ENCODE results near the gene COPS8.

The COPS8 gene

DNA sequence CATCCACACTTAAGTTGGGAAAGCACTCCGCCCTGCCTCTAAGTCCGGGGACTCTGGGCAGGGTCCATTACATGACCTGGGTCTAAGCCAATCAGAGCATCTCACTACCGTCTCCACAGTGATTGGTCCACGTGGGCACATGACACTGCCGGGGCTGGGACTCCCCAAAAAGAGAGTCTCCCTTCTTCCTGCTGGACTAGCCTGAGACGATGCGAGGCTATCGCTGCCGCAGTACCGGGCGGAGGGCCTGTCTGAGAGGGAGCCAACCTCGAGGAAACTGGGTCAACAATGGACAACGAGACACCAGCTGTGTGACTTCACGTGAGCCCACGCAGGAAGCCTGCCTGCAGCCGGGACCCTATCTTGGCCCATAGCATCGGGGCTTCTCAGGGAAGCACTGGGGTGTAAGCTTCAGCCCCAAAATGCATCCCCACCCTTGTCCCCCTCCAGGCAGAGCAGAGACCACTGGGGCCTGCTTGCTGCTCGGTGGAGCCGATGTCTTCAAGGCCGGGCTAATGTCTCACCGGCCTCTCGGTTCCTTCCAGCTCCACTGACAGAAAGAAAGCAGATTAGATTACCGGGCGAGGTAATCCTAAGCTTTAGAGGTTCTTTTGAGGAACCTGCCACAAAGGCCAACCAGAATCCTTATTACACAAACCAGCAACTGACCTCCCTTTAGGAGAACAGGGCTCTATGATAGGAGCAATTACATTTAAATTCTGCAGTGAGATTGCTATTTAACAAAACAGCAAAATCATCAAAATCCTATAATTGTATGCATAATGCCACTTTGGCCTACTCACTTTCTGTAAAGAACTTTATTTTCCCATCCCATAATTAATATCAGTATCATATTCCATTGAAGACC, 21.3 kb upstream of the COPS8 start:
- no peak for DNase-seq (ENCODE audit: low spot score)

DNA sequence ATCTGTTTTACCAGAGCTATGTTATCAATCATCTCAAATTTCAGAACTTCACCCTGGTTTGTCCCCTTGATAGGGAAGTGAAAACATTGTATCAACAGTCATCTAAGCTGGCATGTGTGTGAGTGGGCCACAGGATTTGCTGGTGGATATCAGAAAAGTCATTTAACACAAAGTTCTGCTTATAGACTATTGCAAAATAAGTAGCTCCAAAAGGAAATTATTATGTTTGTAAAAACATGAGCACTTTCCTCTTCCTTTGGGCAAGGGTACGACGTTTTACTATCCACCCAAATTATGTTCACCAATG, 20.7 kb upstream of the COPS8 start:
- no peak for DNase-seq (ENCODE audit: low spot score)

DNA sequence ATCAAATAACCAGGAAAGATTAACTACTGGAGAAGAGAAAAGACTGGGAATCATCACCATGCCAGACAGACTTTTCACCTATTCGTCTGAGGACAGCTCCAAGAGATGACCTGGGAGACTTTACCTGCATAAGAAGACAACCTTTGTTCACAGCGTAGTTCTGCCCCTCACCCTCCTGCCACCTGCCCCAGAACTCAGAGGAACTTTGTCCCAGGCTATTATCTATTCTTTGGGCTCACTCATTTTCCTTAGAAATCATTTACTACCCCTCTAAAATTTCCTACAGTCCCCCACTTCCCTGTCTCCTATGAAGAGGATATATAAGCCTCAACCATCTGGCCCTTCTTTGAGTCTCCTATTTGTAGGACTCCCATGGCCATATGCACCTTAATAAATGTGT, 19.3 kb upstream of the COPS8 start:
- no peak for DNase-seq (ENCODE audit: low spot score)

DNA sequence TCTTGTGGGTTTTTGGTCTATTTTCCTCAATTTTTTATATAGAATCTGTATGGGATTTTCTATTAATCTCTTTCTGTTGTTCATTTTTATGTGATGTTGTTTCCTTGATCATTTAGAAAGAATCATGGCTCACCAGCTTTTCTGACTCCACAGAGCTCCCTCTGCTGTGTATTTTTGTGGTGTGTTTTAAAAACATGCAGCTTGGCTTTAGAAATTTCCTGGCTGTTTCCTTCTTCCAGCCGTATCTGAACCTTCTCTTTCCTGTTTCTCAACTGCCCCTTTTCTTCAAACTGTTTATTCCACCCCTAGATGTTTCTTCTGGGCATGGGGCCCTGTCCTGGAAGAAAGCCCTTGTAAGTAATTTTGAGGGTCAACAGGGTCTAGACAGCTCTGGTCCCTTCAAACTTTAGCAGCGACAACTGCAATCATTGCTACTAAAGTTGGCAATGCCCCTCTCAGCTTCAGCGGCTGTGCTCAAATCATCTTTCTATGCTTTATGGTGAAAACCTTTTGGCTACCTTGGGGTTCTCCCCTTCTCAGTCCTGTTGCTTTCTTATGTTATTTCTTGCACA, 17.6 kb upstream of the COPS8 start:
- no peak for DNase-seq (ENCODE audit: low spot score)

DNA sequence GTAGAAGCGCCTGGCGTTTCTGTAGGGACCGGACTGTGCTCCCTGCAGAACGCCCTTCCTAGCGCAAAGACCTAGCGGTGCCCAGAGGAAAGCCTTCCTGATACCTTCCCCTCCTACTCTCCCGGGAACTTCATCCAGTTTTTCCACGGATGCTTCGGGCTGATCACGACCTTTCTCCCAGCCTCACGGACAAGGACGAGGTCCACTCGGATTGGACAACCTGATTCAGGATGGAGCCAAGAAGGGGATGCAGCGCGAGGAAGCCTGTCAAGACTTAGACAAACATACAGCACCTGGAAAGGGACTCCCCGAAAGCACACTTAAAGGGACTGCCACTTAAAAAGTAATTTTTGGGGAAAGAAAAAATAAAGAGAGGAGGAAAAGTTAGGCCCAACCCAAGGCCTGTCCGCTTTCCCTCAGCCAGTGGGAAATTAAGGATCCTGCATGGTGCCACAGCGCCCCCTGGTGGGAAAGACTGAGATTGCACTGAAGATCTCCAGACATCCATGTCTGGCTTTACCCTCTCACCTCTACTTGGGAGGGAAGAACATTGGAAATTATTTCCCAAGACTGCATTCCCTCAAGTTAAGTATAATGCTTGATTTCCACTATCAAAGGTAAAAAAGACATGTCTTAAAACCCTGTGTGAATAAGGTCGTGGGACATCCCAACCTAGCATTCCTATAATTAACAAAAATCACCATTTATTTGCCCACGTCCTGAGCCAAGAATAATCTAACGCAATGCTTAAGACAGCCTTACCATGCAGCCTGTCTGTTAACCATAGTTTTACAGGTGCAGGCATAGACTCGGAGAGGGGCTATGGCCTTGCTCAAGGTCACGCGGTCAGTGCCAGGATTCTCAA, 13.4 kb upstream of the COPS8 start:
- DNase-seq (ENCODE audit: low spot score), result peak; percentile 87

DNA sequence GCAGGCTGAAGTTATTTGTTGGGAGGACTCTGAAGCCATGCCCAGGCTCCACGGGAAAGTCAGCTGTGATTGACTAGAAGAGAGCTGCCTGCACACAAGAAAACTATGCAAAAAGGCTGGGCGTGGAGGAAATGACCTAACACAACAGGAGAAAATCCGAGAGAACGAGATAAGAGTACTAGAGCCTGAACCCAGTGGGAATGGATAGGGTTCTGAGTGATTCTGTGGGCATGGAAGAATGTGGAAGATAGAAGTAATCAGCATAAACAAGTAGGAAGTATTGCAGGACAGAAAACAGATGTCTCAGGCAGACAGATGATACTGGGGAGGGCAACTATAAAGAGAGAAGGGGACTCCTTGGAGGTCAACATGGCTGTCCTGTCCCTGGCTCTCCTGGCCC, 12.1 kb upstream of the COPS8 start:
- no peak for DNase-seq (ENCODE audit: low spot score)

DNA sequence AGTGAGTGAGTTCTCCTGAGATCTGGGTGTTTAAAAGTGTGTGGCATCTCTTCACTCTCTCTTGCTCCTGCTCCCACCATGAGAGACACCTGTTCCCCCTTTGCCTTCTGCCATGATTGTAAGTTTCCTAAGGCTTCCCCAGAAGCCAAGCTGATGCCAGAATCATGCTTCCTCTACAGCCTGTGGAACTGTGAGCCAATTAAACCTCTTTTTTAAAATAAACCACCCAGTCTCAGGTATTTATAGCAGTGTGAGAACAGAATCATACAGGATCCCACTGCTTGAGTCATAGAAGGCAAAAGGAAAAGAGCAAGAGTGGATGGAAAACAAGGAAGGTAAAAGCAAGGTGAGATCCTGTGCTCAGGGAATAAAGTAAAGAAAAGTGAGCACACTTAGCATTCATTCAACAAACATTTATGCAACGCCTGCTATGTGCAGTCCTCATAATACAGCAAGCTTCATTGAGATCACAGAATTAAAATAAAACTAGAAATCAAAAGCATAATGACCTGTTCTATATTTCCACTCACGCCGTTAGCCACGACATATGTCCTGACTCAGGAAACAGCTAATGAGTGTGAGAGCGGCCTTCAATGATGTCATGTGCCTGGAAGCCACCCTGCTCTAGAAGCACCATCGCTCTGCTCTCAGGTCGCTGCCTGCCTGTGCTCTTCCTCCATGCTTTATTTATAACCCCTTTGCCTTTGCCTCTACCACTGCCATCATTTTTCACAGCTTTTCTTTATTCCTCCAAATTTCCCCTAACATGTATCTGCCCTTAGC, 11.3 kb upstream of the COPS8 start:
- no peak for DNase-seq (ENCODE audit: low spot score)

DNA sequence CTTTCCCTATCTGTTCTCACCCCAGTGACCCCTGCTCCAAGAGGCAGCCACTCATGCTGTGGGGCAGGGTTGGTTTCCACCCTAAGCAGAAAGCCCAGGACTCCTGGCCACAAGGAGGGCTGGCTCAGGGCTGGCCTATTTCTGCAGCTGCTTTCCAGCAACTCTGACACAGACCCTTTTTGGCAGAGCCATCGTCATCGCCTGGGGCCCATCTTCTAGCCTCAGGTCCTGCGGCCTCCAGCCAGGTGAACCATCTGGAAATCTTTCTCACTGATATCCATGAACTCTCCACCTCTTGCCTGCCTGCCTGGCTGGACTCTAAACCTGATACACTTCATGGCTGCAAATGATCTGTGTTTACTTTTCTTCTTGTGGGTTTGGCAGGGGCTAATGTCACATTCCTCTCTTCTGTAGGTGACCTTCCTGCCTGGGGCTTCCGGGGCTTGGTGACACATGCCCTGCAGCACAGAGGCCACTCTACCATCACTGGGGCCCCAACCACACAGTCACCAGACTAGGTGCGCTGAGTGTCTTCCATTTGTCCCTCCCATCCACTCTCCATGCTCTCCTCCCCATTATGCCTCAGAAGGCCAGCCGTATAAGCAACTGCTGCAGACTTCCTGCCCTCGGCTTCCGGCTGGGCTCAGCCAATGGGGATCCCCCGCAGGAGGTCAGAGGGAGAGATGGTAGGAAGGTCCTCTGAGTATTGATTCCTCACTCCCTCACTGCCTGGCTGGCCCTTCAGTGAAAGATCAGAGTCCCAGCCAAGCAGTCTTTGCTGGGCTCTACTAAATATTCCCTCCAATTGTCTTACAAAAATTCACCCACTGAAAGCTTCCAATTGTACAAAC, 9.7 kb upstream of the COPS8 start:
- no peak for DNase-seq (ENCODE audit: low spot score)

DNA sequence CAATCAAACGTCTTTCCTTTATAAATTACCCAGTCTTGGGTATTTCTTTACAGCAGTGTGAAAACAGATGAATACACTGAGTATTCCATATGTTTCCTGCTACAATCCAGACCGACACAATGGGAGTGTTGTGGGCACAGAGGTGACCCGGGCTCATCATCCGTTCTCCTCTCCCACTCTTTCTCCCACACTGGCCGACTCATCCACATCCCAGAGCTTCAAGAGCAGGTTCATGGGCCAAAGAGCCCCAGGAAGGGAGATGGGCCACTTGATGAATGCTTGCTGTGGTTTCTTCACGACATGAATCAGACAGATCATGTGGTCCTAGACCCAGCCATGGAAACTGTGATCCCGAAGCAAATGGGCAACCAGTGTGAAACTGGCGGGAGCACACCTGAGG, 4.1 kb upstream of the COPS8 start:
- DNase-seq (ENCODE audit: low spot score), result no peak

DNA sequence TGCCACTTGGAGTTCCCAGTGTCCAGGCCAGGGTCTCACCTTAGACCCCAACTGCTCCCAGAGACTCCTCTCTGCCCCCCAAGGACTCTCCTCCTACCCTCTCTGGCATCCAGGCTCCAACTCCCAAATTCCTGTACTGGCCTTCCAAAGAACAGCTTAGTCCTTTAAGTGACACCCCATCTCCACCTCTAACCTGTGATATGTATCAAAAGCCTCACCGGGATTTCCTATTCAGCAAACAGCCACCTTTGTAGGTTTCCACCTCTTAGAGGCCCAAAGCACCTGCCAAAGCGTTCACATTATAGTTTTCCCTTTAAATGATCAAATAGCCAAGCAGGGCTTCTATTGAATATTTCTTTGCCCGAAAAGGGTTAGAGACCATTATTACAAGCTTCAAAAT, 2.7 kb upstream of the COPS8 start:
- DNase-seq (ENCODE audit: low spot score), result no peak

DNA sequence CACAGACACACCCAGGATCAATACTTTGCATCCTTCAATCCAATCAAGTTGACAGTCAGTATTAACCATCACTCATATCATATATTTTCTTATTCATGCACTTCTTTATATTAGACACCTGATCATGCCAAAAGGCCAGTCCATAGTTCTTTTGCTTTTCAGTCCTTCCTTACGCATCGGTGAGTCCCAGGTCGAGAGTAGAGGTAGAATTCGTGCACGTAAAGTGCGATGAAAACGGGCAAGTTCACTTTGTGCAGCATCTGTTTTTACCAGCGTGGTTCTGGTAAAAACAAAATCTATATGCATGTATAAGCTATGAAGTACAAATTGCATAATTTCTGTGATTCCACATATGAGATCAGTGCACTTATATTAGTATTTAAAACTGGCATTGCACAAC, 1.2 kb upstream of the COPS8 start:
- DNase-seq (ENCODE audit: low spot score), result no peak

DNA sequence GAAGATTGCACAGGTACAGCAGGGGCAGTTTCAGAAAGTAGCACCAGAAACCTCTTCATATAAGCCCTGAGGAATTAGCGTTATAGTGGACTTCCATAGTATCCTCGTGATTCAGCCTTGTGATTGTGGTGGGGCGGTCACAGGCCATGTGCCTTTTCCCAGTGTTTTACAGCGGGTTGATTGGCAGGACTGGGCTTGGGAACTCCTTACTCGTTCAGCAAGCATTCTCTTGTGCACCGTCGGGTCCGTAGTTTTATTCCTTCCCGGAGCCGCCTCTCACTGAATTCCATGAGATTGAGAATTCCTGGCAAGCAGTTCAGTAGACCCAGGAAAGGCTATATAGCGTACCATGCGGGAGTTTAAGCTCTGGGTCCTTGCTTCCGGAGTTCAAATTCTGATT, 5.2 kb downstream of the COPS8 start:
- DNase-seq (ENCODE audit: low spot score), result no peak

DNA sequence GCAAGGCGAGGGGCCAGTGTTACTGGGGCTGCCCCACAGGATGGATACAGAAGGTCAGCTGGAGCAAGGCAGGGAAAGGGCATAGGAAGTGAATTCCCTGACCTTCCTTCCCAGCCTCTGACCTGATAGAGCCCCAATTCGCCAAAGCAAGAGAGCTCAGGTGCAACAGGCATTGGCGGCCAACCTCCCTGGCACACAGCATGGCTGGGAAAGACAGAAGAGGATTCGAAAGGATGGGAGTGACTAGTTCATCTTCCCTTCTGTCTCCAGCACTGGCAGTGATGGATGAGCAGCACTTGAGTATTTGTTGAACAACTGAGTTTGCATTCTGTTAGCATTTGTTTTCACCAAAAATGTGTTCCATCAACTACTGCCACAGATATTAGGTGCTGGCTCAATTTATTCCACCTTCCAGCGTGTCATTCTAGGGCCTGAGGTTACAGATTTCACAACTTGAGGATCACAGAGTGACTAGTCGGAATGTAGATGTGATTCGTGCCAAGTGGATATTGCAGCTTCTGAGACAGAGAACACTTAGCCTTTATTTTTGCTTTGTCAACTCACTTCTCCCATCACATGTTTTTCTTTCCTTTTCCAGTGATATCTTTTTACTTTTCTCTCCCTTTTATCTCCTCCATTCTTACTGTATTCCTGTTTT, 6.2 kb downstream of the COPS8 start:
- no peak for DNase-seq (ENCODE audit: low spot score)

DNA sequence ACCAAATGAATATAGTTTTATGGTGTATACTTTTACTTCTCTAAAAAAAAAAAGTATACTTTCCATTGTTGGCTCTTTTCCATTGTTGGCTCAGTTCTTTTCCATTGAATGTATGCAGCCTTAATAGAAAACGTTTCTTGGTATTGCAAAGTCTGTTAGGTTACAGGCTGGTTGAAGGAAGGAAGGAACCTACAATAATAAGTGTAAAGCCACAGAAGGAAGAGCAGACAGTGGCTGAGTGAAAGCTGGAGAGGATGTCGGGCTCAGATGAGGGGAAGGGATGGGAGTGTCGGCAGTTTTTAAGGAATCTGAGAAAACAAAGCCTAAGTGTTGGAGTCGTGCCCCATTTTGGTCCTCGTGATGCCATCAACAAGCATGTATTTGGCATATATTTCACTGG, 6.8 kb downstream of the COPS8 start:
- no peak for DNase-seq (ENCODE audit: low spot score)

DNA sequence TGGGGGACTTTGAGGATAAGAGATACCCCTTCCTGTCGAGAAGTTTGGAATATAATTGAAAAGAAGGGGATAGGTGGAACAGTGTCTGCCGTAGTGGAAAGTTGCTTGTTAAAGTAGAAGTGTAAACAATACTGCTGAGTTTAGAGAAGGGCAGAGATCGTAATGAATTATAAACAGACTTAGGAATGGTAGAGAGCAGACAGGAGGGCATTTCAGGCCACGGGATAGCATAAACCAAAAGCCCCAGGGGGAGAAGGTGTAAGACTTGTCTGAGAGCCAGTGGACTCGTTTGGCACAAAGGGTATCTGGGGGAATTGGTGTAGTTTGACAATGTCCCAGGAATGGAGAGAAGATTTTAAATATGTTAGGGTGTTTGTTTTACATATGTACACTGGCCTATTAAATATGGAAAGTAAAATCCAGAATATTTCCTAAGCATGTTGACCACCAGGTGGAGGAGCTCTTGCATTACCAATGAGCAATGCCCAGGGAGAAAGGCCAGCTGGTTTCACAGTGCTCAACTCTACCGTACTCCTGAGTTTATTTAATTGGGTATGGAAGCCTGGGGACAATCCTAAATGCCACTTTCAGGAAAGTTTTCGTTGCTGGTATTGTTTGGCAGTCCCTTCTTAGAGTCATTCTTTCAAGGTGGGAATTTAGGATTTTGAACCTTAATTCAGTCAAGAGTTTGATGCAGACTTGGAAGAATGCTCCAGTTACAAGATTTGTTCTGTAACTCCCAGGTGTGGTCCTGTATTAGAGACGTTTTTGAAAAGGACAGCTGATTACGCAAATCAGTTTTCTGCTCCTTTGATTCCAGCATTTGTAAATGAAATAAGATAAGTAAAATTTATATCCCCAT, 7.5 kb downstream of the COPS8 start:
- DNase-seq (ENCODE audit: low spot score), result no peak

DNA sequence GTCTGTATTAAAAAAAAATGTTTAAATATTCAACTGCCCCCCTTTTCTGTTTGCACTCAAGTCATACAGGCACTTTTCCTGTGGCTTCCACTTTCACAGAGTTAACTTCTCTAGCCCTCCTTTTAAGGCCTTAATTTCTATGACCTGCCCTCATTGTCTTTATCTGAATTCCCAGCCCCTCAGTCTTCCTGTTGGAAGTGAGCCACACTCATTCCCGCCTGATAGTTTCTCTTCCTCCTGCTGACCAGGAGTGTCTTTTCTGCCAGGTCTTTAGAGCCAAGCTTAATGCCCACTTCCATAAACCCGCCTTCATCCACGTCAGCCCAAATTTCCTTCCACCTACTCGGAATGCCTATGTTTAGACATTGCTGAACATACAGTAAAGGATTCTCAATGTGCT, 10.5 kb downstream of the COPS8 start:
- DNase-seq (ENCODE audit: low spot score), result no peak

DNA sequence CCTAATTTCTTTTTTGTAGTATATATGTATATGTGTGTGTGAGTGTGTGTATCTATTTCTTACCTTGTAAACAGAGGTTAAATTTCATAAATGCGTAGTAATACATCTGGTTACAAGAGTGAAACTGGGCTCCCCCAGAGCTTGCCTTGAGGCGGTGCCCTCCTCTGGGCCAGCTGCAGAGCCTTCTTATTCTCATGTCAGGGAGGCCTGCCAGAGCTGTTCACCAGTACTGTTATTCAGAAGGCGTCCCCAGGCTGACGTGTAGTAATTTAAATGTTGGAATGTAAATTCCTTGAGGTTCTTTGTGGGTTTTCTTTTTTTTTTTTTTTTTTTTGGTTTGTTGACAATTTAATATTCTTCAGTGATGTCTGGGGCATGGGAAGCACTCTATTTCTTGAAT, 11.2 kb downstream of the COPS8 start:
- no peak for DNase-seq (ENCODE audit: low spot score)

DNA sequence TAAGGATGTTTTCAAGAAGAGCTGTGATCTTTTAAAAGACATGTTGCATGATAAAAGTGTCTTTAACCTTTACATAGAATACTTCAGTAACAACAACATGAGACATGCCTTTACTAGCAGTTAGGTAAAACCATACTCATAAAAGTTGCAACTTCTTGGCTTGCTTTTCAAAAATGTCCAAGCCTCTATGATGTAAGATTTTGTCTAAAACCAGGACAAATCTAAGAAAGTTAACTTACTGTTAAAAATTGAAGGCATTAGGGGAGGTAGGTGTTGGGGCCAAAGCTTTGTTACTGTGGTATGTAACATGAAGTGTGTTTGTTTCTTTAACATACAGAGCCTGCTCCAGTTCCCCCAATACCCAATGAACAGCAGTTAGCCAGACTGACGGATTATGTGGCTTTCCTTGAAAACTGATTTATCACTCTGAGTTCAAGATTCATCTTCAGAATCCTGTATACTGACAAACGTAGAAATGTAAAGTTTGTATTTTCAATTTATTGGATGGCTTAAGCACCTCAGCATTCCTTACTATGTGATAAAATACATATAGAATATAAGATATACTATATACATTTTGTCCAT, 11.7 kb downstream of the COPS8 start:
- no peak for DNase-seq (ENCODE audit: low spot score)

DNA sequence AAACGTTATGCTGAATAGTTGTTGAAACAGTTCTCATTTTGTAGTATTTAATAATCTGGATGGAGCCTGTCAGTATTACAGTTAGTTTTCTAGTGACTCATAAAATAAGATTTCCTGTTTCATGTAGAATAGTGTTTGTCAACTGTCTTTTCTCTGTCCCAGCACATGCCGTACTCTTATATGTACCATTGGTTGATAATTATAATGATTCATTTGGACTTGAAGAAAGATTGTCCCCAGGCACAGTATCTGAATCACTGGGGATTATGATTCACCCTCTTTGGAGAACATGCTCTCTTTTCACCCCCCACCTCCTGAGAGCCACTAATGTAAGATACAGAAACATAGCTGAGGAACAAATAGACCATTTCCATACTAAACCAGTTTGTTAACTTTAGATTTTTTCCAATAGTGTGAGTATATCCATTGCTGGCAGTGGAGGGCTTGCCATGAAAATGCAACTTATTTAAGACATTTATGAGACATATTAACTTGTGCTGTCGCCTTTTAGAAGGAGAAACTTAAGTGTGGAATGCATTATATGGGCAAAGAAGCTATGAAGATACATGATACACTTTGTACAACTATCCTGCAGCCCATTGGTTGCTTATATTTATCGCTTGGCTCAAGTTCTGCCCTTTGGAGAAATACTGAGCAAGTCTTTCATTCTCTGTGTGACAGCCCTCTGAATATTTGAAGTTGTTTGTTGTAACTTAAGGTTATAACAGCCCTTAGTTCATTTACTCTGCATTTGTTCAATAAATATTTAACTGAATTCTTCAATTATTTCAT, 12.4 kb downstream of the COPS8 start:
- DNase-seq (ENCODE audit: low spot score), result no peak

Data from ecto neural progenitor cell (in vitro differentiated cells).